GM19328 (cell line): Measurements from ENCODE around the gene CACNA2D1.

ENCODE experiments used
- ATAC-seq: cut with Tn5 transposase; IDR thresholded peaks from one replicate; pipeline ENCODE4 v1.9.1; 2021; ENCODE audit warnings: mild to moderate bottlenecking, moderate library complexity; ENCODE audit not compliant: unreplicated experiment

The CACNA2D1 gene

GRCh38 chr7:82443547-82444219, at the start of gene CACNA2D1:
Gene CACNA2D1, minus strand, starts transcription at chr7:82443777.
- ATAC-seq, result no peak

- peak; percentile 60 for ATAC-seq
Observed at GRCh38 chr7:82481499-82482097, 38.0 kb upstream of the CACNA2D1 start.

- ATAC-seq, result no peak
Observed at GRCh38 chr7:82477733-82478515, 34.3 kb upstream of the CACNA2D1 start.

GRCh38 chr7:82472966-82473365, 29.4 kb upstream of the CACNA2D1 start:
- no peak for ATAC-seq

GRCh38 chr7:82471351-82472020, 27.9 kb upstream of the CACNA2D1 start:
- ATAC-seq, result no peak

GRCh38 chr7:82469207-82469606, 25.6 kb upstream of the CACNA2D1 start:
- ATAC-seq, result no peak

- no peak for ATAC-seq
Observed at GRCh38 chr7:82468435-82468834, 24.9 kb upstream of the CACNA2D1 start.

- no peak for ATAC-seq
Observed at GRCh38 chr7:82467020-82467419, 23.4 kb upstream of the CACNA2D1 start.

- no peak for ATAC-seq
Observed at GRCh38 chr7:82464372-82464771, 20.8 kb upstream of the CACNA2D1 start.

- ATAC-seq, result no peak
Observed at GRCh38 chr7:82455295-82455694, 11.7 kb upstream of the CACNA2D1 start.

GRCh38 chr7:82450759-82451158, 7.2 kb upstream of the CACNA2D1 start:
- ATAC-seq, result no peak

- no peak for ATAC-seq
Observed at GRCh38 chr7:82449910-82450309, 6.3 kb upstream of the CACNA2D1 start.

- ATAC-seq, result no peak
Observed at GRCh38 chr7:82446897-82447296, 3.3 kb upstream of the CACNA2D1 start.

GRCh38 chr7:82445271-82445670, 1.7 kb upstream of the CACNA2D1 start:
- no peak for ATAC-seq

GRCh38 chr7:82444220-82444909, 788 bp upstream of the CACNA2D1 start:
- ATAC-seq, result no peak

- no peak for ATAC-seq
Observed at GRCh38 chr7:82443036-82443546, 486 bp downstream of the CACNA2D1 start.

GRCh38 chr7:82442492-82443035, 1.0 kb downstream of the CACNA2D1 start:
- no peak for ATAC-seq

- no peak for ATAC-seq
Observed at GRCh38 chr7:82441669-82442478, 1.7 kb downstream of the CACNA2D1 start.

GRCh38 chr7:82438521-82438920, 5.1 kb downstream of the CACNA2D1 start:
- no peak for ATAC-seq
